ENCODE measurements around the gene USO1.

GRCh38 chr4:75819121-75819520, 94.7 kb downstream of the USO1 start:
- TF ChIP-seq CTCF (IDR thresholded peaks at IDR 0.05) (no peak), POLR2A (IDR thresholded peaks at IDR 0.05) (no peak)

All from prostate gland (tissue), 2 donors.